IMR-90 (cell line): ENCODE results near the gene CHRM1.

ENCODE experiments used
- CTCF ChIP-seq: conservative IDR thresholded peaks from 2 replicates; pipeline ENCODE4 v1.5.1; 2012; ENCODE audit warnings: mild to moderate bottlenecking, low read depth, low read length, improper control_type of control experiment
- POLR2A ChIP-seq: IDR thresholded peaks from 2 replicates; pipeline ENCODE4 v1.6.1; 2012; ENCODE audit warnings: mild to moderate bottlenecking, low read depth, low read length

- TF ChIP-seq CTCF (no peak), POLR2A (no peak)
These were observed 9.0 kb upstream of the CHRM1 start for GRCh38 chr11:62930157-62930556.
